ENCODE measurements around the gene DSCAM. TPM values are rescaled to one million over a fixed set of nuclear protein-coding genes. Genes with fewer than 3 reads are reported as not detected.
"Not testable (repeated sequence)": the region's sequence is repeated elsewhere in the genome, so short reads cannot be mapped to it uniquely, and the experiment has no call there.

The DSCAM gene
- total RNA-seq, 1 experiment from 2014 or later = 0.13 TPM

DNA sequence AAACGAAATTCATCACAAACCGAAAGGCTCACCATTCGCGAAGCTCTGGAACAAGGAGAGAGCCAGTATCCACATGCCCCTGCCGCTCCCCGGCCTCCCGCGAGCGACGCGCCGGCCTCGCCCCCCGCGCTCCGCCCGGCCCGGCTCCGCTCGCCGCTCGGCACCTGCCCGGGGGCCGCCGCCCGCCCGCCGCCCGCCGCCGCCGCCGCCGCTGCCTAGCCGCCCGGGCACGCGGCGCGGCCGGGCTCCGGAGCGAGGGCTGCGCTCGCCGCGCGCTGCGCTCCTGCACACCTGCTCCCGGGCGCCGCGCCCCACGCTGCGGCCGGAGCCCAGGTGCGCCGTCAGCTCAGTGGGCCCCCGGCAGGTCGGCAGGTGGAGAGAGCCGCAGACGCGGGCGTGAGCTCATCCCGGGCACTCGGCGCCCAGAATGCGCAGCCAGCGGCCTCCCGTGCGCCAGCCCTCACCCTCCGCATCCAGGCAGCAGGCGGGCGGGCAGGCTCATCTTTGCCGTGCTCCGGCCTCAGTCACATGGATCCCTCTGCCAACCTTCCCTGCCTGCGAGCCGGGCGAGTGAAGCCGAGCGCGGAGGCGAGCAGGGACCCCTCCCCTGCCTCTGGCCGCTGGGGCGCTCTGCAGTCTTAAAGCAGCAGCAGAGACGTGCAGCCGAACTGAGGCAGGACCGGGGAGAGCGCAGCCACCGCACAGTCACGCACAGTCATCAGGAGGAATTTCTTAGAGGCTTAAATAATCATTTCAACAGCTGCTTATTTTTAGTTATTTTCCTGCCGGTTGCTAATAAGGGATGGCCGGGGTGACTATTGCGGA lies at the start of gene DSCAM (continued):
- TF ChIP-seq FOXK1 (CRISPR knock-in tag; IDR thresholded peaks at IDR 0.05) (no peak), JAZF1 (CRISPR knock-in tag; IDR thresholded peaks at IDR 0.05) (no peak), FOXJ3 (CRISPR knock-in tag; IDR thresholded peaks at IDR 0.05; ENCODE audit: borderline replicate concordance) (no peak), EMX1 (CRISPR knock-in tag; IDR thresholded peaks at IDR 0.05) (no peak), FOXP1 (CRISPR knock-in tag; IDR thresholded peaks at IDR 0.05; ENCODE audit: borderline replicate concordance) (peak; percentile 52; the same call in 1 of the 2 replicates), ZNF219 (CRISPR knock-in tag; IDR thresholded peaks at IDR 0.05; ENCODE audit: borderline replicate concordance) (no peak), TEAD4 (CRISPR knock-in tag; IDR thresholded peaks at IDR 0.05) (no peak), TP53 (CRISPR knock-in tag; IDR thresholded peaks at IDR 0.05) (no peak), GABPB1 (CRISPR knock-in tag; IDR thresholded peaks at IDR 0.05) (no peak), RELA (CRISPR knock-in tag; IDR thresholded peaks at IDR 0.05; ENCODE audit: borderline replicate concordance) (no peak), NFYB (CRISPR knock-in tag; conservative IDR thresholded peaks at IDR 0.05; ENCODE audit: low read depth) (no peak), NR3C1 (CRISPR knock-in tag; conservative IDR thresholded peaks at IDR 0.05; ENCODE audit: low read depth) (no peak)
- TF ChIP-seq, protein P1, sequence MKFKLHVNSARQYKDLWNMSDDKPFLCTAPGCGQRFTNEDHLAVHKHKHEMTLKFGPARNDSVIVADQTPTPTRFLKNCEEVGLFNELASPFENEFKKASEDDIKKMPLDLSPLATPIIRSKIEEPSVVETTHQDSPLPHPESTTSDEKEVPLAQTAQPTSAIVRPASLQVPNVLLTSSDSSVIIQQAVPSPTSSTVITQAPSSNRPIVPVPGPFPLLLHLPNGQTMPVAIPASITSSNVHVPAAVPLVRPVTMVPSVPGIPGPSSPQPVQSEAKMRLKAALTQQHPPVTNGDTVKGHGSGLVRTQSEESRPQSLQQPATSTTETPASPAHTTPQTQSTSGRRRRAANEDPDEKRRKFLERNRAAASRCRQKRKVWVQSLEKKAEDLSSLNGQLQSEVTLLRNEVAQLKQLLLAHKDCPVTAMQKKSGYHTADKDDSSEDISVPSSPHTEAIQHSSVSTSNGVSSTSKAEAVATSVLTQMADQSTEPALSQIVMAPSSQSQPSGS (CRISPR knock-in tag; IDR thresholded peaks at IDR 0.05; ENCODE audit: borderline replicate concordance, low read depth) = no peak
- TF ChIP-seq, protein P2, sequence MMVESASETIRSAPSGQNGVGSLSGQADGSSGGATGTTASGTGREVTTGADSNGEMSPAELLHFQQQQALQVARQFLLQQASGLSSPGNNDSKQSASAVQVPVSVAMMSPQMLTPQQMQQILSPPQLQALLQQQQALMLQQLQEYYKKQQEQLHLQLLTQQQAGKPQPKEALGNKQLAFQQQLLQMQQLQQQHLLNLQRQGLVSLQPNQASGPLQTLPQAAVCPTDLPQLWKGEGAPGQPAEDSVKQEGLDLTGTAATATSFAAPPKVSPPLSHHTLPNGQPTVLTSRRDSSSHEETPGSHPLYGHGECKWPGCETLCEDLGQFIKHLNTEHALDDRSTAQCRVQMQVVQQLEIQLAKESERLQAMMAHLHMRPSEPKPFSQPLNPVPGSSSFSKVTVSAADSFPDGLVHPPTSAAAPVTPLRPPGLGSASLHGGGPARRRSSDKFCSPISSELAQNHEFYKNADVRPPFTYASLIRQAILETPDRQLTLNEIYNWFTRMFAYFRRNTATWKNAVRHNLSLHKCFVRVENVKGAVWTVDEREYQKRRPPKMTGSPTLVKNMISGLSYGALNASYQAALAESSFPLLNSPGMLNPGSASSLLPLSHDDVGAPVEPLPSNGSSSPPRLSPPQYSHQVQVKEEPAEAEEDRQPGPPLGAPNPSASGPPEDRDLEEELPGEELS (CRISPR knock-in tag; IDR thresholded peaks at IDR 0.05) = no peak
- TF ChIP-seq, protein P3, sequence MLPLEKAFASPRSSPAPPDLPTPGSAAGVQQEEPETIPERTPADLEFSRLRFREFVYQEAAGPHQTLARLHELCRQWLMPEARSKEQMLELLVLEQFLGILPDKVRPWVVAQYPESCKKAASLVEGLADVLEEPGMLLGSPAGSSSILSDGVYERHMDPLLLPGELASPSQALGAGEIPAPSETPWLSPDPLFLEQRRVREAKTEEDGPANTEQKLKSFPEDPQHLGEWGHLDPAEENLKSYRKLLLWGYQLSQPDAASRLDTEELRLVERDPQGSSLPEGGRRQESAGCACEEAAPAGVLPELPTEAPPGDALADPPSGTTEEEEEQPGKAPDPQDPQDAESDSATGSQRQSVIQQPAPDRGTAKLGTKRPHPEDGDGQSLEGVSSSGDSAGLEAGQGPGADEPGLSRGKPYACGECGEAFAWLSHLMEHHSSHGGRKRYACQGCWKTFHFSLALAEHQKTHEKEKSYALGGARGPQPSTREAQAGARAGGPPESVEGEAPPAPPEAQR (CRISPR knock-in tag; IDR thresholded peaks at IDR 0.05) = no peak
- TF ChIP-seq, protein P4, sequence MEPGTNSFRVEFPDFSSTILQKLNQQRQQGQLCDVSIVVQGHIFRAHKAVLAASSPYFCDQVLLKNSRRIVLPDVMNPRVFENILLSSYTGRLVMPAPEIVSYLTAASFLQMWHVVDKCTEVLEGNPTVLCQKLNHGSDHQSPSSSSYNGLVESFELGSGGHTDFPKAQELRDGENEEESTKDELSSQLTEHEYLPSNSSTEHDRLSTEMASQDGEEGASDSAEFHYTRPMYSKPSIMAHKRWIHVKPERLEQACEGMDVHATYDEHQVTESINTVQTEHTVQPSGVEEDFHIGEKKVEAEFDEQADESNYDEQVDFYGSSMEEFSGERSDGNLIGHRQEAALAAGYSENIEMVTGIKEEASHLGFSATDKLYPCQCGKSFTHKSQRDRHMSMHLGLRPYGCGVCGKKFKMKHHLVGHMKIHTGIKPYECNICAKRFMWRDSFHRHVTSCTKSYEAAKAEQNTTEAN (CRISPR knock-in tag; IDR thresholded peaks at IDR 0.05) = no peak
- TF ChIP-seq, protein P5, sequence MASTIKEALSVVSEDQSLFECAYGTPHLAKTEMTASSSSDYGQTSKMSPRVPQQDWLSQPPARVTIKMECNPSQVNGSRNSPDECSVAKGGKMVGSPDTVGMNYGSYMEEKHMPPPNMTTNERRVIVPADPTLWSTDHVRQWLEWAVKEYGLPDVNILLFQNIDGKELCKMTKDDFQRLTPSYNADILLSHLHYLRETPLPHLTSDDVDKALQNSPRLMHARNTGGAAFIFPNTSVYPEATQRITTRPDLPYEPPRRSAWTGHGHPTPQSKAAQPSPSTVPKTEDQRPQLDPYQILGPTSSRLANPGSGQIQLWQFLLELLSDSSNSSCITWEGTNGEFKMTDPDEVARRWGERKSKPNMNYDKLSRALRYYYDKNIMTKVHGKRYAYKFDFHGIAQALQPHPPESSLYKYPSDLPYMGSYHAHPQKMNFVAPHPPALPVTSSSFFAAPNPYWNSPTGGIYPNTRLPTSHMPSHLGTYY (CRISPR knock-in tag; IDR thresholded peaks at IDR 0.05) = no peak
- TF ChIP-seq, protein P6, sequence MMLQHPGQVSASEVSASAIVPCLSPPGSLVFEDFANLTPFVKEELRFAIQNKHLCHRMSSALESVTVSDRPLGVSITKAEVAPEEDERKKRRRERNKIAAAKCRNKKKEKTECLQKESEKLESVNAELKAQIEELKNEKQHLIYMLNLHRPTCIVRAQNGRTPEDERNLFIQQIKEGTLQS (CRISPR knock-in tag; conservative IDR thresholded peaks at IDR 0.05) = no peak

DNA sequence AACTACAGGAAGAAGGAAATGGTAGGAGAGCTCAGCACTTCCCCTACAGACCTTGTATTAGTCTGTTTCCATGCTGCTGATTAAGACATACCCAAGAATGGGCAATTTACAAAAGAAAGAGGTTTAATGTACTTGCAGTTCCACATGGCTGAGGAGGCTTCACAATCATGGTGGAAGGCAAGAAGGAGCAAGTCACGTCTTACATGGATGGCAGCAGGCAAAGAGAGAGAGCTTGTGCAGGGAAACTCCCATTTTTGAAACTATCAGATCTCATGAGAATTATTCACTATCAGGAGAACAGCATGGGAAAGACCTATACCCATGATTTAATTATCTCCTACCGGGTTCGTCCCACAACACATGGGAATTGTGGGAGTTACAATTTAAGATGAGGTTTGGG lies 48.7 kb upstream of the DSCAM start:
- DNase-seq (ENCODE audit: low spot score); ATAC-seq; H3K27ac Mint-ChIP-seq; H3K27me3 Mint-ChIP-seq (ENCODE audit: low read depth); CTCF ChIA-PET; H3K4me3 Mint-ChIP-seq; H3K4me1 Mint-ChIP-seq; POLR2A ChIA-PET: not testable (repeated sequence)
- Mint-ChIP-seq H3K9me3 (peaks cover 39% of the 10 kb centered on the region), H3K36me3 (peaks cover 31% of the 10 kb centered on the region)
